Testis (tissue), 2 donors: Measurements from ENCODE around the gene VWA3A.

Experiments
- POLR2A ChIP-seq: fragments of 450-650 bp; IDR thresholded peaks from one replicate; pipeline ENCODE4 v1.6.1; 2017; ENCODE audit warnings: antibody characterized with exemption, mild to moderate bottlenecking, moderate library complexity
- TF ChIP-seq, protein P1 (sequence below), 3 experiments: fragments of 450-650 bp in 2 of 3; fragments of 200-600 bp in 1 of 3; sonication (generic) in 1 of 3; IDR thresholded peaks; one replicate each; pipeline ENCODE4 v1.5.1; 2016 to 2019; ENCODE audit warnings: antibody characterized with exemption in 3 of 3, mild to moderate bottlenecking in 2 of 3, moderate library complexity in 1 of 3

- no peak for TF ChIP-seq POLR2A
- TF ChIP-seq, protein P1, sequence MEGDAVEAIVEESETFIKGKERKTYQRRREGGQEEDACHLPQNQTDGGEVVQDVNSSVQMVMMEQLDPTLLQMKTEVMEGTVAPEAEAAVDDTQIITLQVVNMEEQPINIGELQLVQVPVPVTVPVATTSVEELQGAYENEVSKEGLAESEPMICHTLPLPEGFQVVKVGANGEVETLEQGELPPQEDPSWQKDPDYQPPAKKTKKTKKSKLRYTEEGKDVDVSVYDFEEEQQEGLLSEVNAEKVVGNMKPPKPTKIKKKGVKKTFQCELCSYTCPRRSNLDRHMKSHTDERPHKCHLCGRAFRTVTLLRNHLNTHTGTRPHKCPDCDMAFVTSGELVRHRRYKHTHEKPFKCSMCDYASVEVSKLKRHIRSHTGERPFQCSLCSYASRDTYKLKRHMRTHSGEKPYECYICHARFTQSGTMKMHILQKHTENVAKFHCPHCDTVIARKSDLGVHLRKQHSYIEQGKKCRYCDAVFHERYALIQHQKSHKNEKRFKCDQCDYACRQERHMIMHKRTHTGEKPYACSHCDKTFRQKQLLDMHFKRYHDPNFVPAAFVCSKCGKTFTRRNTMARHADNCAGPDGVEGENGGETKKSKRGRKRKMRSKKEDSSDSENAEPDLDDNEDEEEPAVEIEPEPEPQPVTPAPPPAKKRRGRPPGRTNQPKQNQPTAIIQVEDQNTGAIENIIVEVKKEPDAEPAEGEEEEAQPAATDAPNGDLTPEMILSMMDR (IDR thresholded peaks at IDR 0.05), result no peak
Measured at GRCh38 chr16:22184615-22184968, 92.3 kb downstream of the VWA3A start.
